NCI-H2081 (cell line): ENCODE results near the gene PAN3.

ENCODE experiments used
- DNase-seq, 2 experiments: peaks; one replicate each; lab custom pipeline; 2025; lab: John Stamatoyannopoulos, UW

Gene PAN3

GRCh38 chr13:28219408-28220099 lies 81.2 kb downstream of the PAN3 start:
- no peak for DNase-seq

GRCh38 chr13:28220166-28220565 lies 81.8 kb downstream of the PAN3 start:
- no peak for DNase-seq

GRCh38 chr13:28229522-28230411 lies 91.4 kb downstream of the PAN3 start:
- DNase-seq: no peak

GRCh38 chr13:28231642-28232041 lies 93.3 kb downstream of the PAN3 start:
- DNase-seq: no peak

- DNase-seq: no peak
Observed at GRCh38 chr13:28237944-28238343, 99.6 kb downstream of the PAN3 start.

GRCh38 chr13:28239374-28239773 lies 101.0 kb downstream of the PAN3 start:
- DNase-seq: no peak

GRCh38 chr13:28245465-28245864 lies 107.1 kb downstream of the PAN3 start:
- no peak for DNase-seq

- no peak for DNase-seq
Observed at GRCh38 chr13:28246891-28247290, 108.5 kb downstream of the PAN3 start.

GRCh38 chr13:28248080-28248479 lies 109.7 kb downstream of the PAN3 start:
- DNase-seq: no peak

GRCh38 chr13:28250542-28250941 lies 112.2 kb downstream of the PAN3 start:
- DNase-seq: no peak

GRCh38 chr13:28251466-28251865 lies 113.1 kb downstream of the PAN3 start:
- DNase-seq: no peak

GRCh38 chr13:28252547-28252946 lies 114.2 kb downstream of the PAN3 start:
- no peak for DNase-seq

GRCh38 chr13:28257305-28257704 lies 119.0 kb downstream of the PAN3 start:
- no peak for DNase-seq

- DNase-seq: no peak
Observed at GRCh38 chr13:28258417-28258816, 120.1 kb downstream of the PAN3 start.

- no peak for DNase-seq
Observed at GRCh38 chr13:28267497-28267896, 129.2 kb downstream of the PAN3 start.

- no peak for DNase-seq
Observed at GRCh38 chr13:28268800-28269223, 130.5 kb downstream of the PAN3 start.

GRCh38 chr13:28271056-28271840 lies 132.9 kb downstream of the PAN3 start:
- no peak for DNase-seq

- no peak for DNase-seq
Observed at GRCh38 chr13:28273919-28274318, 135.6 kb downstream of the PAN3 start.

- no peak for DNase-seq
Observed at GRCh38 chr13:28282451-28282850, 144.1 kb downstream of the PAN3 start.

- DNase-seq: no peak
Observed at GRCh38 chr13:28283600-28283999, 145.3 kb downstream of the PAN3 start.

- DNase-seq: no peak
Observed at GRCh38 chr13:28286263-28286662, 147.9 kb downstream of the PAN3 start.

- no peak for DNase-seq
Observed at GRCh38 chr13:28297341-28297740, 159.0 kb downstream of the PAN3 start.

GRCh38 chr13:28299916-28300315 lies 161.6 kb downstream of the PAN3 start:
- DNase-seq: no peak
